Memory B cell (primary cell): Measurements from ENCODE around the gene ARL8B.

Experiments used
- ATAC-seq: fragments of 150-1000 bp; cut with Tn5 transposase; 2 replicates; pipeline ENCODE4 v1.10.0; 2021; ENCODE audit warnings: low read depth, mild to moderate bottlenecking, moderate library complexity
- DNase-seq, 2 donors: peaks; one replicate each; pipeline ENCODE4 v3.0.0; 2022; ENCODE audit warnings: low spot score in 2 of 2
- H3K27ac Mint-ChIP-seq: one replicate; pipeline ENCODE4 v1.8.0; 2022; ENCODE audit warnings: mild to moderate bottlenecking, moderate library complexity, mixed read lengths
- H3K27me3 Mint-ChIP-seq: one replicate; pipeline ENCODE4 v1.8.0; 2022; ENCODE audit warnings: mixed read lengths
- H3K36me3 Mint-ChIP-seq: one replicate; pipeline ENCODE4 v1.8.0; 2022; ENCODE audit warnings: mild to moderate bottlenecking, mixed read lengths
- H3K4me1 Mint-ChIP-seq: one replicate; pipeline ENCODE4 v1.8.0; 2022; ENCODE audit warnings: mixed read lengths
- H3K4me3 Mint-ChIP-seq: one replicate; pipeline ENCODE4 v1.8.0; 2022; ENCODE audit warnings: mild to moderate bottlenecking, moderate library complexity, mixed read lengths
- H3K9me3 Mint-ChIP-seq: one replicate; pipeline ENCODE4 v1.8.0; 2022; ENCODE audit warnings: mixed read lengths

Gene ARL8B

GRCh38 chr3:5229414-5229813 lies 107.3 kb downstream of the ARL8B start:
- no peaks in the 10 kb centered on the region for H3K36me3 Mint-ChIP-seq
- DNase-seq (no peak), ATAC-seq (no peak)
- H3K27ac Mint-ChIP-seq: no peak overlapping the region
- no peak overlapping the region for H3K4me3 Mint-ChIP-seq
- no peaks in the 10 kb centered on the region for H3K27me3 Mint-ChIP-seq
- no peaks in the 10 kb centered on the region for H3K4me1 Mint-ChIP-seq
- no peaks in the 10 kb centered on the region for H3K9me3 Mint-ChIP-seq
